GM06990 (cell line): ENCODE data around the gene TOB2.
A peak's percentile ranks its signal among the peaks of the same experiment; 100 is the strongest.
"Not testable (repeated sequence)": the region's sequence is repeated elsewhere in the genome, so short reads cannot be mapped to it uniquely, and the experiment has no call there.

Experiments
- DNase-seq: peaks from one replicate; pipeline ENCODE4 v3.0.0-alpha.2; 2011; ENCODE audit not compliant: insufficient read length; ENCODE audit errors: extremely low read depth
- H3K27me3 ChIP-seq: replicated peaks from 2 replicates; pipeline ENCODE4 v1.6.0; 2011; ENCODE audit warnings: low read length; ENCODE audit not compliant: control insufficient read depth, insufficient read depth
- H3K36me3 ChIP-seq: 2 replicates; pipeline ENCODE4 v1.5.1; 2011; ENCODE audit warnings: low read length; ENCODE audit not compliant: control insufficient read depth, insufficient read depth
- H3K4me3 ChIP-seq: replicated peaks from 2 replicates; pipeline ENCODE4 v1.5.1; 2011; ENCODE audit warnings: low read depth, mild to moderate bottlenecking, control low read depth, low read length
- CTCF ChIP-seq: IDR thresholded peaks from 2 replicates; pipeline ENCODE4 v1.5.1; 2011; ENCODE audit warnings: low read length, control low read depth, mild to moderate bottlenecking, inconsistent platforms; ENCODE audit not compliant: insufficient read depth, poor library complexity, severe bottlenecking

The TOB2 gene

DNA sequence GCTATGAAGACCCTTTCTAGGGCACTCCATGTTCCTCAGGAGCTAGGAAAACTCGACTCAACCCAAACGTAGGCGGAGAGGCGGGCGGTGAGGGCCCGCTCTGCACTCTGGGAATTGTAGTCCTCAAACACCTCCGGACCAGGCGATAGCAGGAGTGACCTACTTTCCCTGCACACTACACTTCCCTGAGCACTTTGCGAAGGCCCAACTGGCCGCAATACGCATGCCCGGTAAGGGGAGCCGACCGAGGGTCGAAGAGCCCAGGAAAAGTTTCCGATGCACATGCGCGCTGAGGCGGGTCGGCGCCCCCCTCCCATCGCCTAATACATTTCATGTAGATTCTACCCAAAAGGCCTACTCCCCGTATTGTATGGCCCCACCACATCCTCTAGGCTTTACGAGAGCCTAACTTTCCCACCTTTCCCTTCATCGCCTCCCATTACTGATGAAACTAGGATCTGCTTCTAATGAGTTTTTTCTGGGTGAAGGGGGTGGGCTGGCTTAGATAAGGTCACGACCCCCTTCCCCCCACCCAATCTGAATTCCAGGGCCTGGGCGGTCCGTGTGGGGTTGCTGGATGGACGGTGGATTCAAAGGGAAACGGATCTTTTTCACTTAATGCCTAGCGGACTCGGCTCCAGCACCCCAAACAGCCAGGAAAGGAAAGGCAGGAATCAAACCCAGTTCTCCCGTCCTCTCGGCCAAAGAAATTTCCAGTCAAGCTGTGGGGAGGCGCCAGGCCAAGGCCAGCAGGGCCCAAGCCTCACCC, 2.1 kb downstream of the TOB2 start:
- no peak for TF ChIP-seq CTCF
- DNase-seq, result peak; percentile 88
- no peaks in the 10 kb centered on the region for H3K27me3 ChIP-seq
- peaks cover 2% of the 10 kb centered on the region; the same call in 1 of the 2 replicates for H3K36me3 ChIP-seq
- peak overlapping the region; percentile 96 for H3K4me3 ChIP-seq

- peaks cover 2% of the 10 kb centered on the region for H3K36me3 ChIP-seq
These were observed 4.3 kb downstream of the TOB2 start for GRCh38 chr22:41442240-41442792.

GRCh38 chr22:41440511-41440910, 6.1 kb downstream of the TOB2 start:
- H3K4me3 ChIP-seq, DNase-seq, H3K27me3 ChIP-seq: not testable (repeated sequence)
- peaks cover 12% of the 10 kb centered on the region for H3K36me3 ChIP-seq

More at GRCh38 chr22:41442240-41442792, 4.3 kb downstream of the TOB2 start:
- Histone ChIP-seq H3K27me3 (no peaks in the 10 kb centered on the region), H3K4me3 (no peak overlapping the region)
- DNase-seq, result no peak
- TF ChIP-seq CTCF, result no peak

DNA sequence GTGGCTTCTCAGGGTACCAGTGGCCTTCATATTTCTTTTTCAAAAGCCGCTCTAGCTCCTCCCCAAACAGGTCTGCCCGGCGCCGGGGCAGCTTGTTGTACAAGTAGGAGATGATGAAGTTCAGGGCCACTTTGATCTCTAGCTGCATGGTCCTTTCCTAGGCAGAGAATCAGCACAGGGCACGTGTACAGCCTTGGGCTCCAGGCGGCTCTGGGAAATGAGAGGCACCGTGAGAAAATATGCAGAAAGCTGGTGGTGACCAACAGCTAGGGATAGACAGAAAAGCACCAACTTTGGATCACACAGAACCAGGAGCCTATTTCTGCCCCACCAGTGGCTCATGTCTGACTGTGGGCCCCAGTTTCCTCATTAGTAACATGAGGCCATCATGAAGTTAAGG, 9.4 kb downstream of the TOB2 start:
- Histone ChIP-seq H3K27me3 (no peaks in the 10 kb centered on the region), H3K4me3 (no peak overlapping the region), H3K36me3 (peaks cover 17% of the 10 kb centered on the region)
- TF ChIP-seq CTCF, result no peak
- no peak for DNase-seq

DNA sequence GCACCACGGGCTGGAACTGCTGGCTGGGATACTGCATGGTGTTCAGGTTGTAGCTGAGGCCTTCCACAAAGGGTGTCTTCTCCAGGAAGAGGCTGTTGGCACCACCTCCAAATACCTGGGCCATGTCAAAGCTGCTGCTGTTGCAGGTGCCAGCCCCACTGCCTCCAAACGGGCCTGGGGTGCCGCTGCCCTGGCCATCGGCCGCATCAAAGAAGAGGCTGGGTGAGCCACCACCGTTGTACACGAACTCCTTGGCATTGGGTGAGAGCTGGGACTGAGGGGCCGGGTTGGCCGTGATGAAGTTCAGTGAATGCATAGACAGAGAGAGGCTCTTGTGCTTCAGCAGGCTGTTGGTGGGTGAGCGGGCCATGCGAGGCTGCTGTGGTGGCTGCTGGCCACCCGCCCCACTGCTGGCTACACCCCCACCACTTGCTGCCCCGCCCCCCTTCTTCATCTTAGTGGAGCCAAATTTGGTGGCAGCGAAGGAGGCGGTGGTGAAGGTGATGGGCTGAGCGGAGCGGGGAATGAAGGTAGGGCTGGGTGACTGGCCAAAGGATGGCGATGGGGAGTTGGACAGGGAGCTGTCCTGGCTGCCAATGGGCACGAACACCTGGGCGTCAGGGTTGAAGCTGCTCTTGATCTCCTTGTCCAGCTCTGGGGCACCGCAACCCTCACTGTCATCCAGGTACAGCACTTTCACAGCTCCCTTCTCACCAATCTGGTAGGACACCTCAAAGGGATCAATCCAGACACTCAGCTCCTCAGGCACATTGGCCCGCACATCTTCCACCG, 10.1 kb downstream of the TOB2 start:
- Histone ChIP-seq H3K27me3 (no peaks in the 10 kb centered on the region), H3K4me3 (no peak overlapping the region), H3K36me3 (peaks cover 19% of the 10 kb centered on the region)
- TF ChIP-seq CTCF, result no peak
- DNase-seq, result no peak

GRCh38 chr22:41435560-41435959, 11.0 kb downstream of the TOB2 start:
- Histone ChIP-seq H3K27me3 (no peaks in the 10 kb centered on the region), H3K36me3 (peaks cover 20% of the 10 kb centered on the region), H3K4me3 (no peak overlapping the region)
- no peak for TF ChIP-seq CTCF
- DNase-seq, result no peak

DNA sequence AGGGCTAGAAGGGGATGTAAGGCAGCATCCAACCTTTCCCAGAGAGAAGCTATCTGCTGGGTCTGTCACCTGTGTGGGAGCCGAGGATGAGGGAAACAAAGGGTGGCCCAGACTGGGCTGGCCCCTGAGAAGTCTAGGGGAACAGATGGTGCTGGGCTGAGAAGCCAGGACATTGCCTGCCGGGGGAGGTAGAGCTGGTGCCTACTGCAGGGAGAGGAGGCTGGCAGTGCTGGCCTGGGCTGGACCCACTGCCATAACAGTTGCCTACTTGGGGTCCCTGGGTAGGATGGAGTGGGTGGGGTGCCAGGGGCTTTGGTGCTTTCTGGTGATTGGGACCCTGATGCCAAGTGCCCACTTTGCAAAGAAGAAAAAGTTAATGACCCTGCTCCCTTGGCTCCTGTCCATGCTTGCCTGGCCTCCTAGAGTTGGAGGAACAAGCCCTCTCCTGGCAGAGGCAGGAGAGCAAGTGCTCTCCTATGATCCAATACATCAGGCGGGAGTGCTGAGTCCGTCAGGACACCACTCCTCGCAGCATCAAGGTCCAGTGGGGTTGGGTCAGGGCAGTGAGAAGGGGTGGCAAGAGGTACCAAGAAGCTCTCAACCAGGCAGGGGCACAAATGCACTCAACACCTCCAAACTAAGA, 12.1 kb downstream of the TOB2 start:
- H3K4me3 ChIP-seq, H3K27me3 ChIP-seq, DNase-seq: not testable (repeated sequence)
- H3K36me3 ChIP-seq, result peaks cover 20% of the 10 kb centered on the region

DNA sequence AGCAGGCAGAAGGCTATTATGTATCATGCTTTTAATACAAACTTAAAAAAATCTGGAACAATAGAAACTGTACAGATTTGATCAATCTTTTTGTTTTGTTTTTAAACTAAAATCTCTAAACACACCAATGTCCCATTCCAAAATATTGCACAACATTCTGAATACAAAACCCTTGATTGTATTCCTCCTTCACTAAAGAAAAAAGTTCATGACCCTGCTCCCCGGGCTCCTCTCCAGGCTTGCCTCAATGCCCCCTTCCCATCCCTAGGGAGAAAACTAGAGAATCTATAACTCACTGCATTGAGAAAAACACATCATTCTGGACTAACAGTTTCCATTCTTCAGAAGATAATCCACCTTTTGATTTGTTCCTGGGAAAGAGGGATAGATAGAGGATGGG, 13.1 kb downstream of the TOB2 start:
- not testable (repeated sequence) for H3K4me3 ChIP-seq, DNase-seq, H3K27me3 ChIP-seq
- H3K36me3 ChIP-seq, result peaks cover 20% of the 10 kb centered on the region
